ENCODE data around the gene VDAC1. TPM values are rescaled to one million over a fixed set of nuclear protein-coding genes. Genes with fewer than 3 reads are reported as not detected.

VDAC1 gene
- total RNA-seq, 1 donor from 2014 or later = 132 TPM

DNA sequence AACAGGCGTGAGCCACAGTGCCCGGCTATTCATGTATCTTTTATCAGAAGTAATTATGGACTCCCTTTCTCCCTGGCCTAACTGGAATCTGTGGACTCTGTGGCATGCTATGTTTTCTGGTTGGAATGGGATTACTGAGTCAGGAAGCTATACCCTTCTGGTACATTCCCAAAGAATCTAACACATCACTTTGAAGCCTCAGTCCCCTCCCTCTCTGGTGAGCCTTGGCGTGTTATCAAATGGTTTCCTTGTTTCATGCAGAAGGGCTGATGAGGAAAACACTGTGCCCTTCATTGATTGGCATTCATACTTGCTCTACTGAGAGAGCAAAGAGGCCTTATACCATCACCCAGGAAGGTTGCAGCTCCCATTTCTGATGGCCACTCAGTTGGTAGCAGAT, 59.2 kb downstream of the VDAC1 start:
- Mint-ChIP-seq H3K4me1 (ENCODE audit: low read depth, unreplicated experiment) (peaks cover 3% of the 10 kb centered on the region), H3K9me3 (ENCODE audit: unreplicated experiment) (peaks cover 1% of the 10 kb centered on the region), H3K27ac (ENCODE audit: unreplicated experiment) (no peak overlapping the region), H3K36me3 (ENCODE audit: unreplicated experiment) (no peaks in the 10 kb centered on the region), H3K4me3 (ENCODE audit: unreplicated experiment) (no peak overlapping the region), H3K27me3 (ENCODE audit: unreplicated experiment) (peaks cover 2% of the 10 kb centered on the region)
- DNase-seq = no peak
- TF ChIP-seq, protein P1, sequence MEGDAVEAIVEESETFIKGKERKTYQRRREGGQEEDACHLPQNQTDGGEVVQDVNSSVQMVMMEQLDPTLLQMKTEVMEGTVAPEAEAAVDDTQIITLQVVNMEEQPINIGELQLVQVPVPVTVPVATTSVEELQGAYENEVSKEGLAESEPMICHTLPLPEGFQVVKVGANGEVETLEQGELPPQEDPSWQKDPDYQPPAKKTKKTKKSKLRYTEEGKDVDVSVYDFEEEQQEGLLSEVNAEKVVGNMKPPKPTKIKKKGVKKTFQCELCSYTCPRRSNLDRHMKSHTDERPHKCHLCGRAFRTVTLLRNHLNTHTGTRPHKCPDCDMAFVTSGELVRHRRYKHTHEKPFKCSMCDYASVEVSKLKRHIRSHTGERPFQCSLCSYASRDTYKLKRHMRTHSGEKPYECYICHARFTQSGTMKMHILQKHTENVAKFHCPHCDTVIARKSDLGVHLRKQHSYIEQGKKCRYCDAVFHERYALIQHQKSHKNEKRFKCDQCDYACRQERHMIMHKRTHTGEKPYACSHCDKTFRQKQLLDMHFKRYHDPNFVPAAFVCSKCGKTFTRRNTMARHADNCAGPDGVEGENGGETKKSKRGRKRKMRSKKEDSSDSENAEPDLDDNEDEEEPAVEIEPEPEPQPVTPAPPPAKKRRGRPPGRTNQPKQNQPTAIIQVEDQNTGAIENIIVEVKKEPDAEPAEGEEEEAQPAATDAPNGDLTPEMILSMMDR (IDR thresholded peaks at IDR 0.05; ENCODE audit: partially characterized antibody, unreplicated experiment) = no peak

DNA sequence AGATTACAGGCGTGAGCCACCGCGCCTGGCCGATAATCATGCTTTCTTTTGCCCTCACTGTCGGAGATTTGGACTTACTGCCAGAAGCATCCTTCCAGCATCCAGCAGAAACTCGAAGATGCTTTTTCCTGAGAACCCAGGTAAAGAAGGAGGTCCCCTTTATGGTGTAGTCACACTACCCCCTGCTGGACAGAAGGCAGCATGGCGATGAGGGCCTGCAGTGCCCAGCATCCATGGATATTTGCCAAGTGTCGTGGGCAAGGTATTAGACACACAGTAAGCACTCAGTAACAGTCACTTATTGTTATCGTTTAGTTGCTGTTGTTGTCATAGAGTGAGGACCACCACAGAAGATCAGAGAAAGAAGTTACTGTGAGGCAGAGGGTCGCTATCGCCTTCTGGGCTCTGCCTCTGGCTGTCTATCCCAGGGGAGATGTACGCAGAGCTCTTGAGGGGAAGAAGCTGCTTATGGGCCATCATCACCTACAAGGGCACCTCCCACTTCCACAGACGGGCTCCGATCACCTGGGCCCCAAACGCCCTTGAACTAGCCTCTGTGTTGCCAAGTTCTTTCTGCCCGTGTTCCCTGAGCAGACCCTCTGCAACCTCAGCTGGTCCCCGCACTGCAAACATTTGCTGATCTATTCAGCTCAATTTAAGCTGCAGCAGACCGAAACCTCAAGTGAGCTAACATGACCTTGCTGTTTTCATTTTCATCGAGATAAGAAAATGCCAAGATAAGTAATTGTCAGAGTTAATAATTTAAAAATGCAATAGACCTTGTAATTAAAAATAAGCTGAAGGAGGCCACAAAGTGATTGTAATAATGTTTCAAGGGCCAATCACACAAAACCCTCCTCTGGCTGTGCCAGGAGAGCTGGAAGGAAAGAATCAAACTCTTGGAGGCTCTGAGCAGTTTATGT, 60.3 kb downstream of the VDAC1 start:
- no peak overlapping the region for H3K27ac Mint-ChIP-seq (ENCODE audit: unreplicated experiment)
- TF ChIP-seq, protein P1 (IDR thresholded peaks at IDR 0.05; ENCODE audit: partially characterized antibody, unreplicated experiment) = peak; percentile 93
- peaks cover 1% of the 10 kb centered on the region for H3K9me3 Mint-ChIP-seq (ENCODE audit: unreplicated experiment)
- H3K4me1 Mint-ChIP-seq (ENCODE audit: low read depth, unreplicated experiment) = peaks cover 3% of the 10 kb centered on the region
- no peak overlapping the region for H3K4me3 Mint-ChIP-seq (ENCODE audit: unreplicated experiment)
- H3K36me3 Mint-ChIP-seq (ENCODE audit: unreplicated experiment) = no peaks in the 10 kb centered on the region
- DNase-seq = peak; percentile 79
- H3K27me3 Mint-ChIP-seq (ENCODE audit: unreplicated experiment) = peaks cover 3% of the 10 kb centered on the region

DNA sequence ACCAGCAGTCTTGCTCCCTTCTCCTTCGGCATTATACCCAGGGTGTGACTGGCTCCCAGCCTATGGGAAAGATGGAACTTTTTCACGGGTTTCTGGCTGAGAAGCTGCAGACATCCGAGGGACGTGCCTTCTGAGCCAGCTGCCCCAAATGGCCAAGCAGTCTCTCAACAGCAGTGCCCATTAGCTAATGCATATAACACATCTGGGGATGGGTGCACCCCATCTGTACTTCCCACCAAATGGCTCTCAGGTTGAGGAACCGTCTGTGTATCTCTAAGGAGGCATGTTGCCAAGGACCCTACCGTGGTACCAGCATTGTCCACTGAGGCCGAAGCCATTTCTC, 61.3 kb downstream of the VDAC1 start:
- H3K27ac Mint-ChIP-seq (ENCODE audit: unreplicated experiment) = no peak overlapping the region
- no peaks in the 10 kb centered on the region for H3K36me3 Mint-ChIP-seq (ENCODE audit: unreplicated experiment)
- peaks cover 1% of the 10 kb centered on the region for H3K9me3 Mint-ChIP-seq (ENCODE audit: unreplicated experiment)
- TF ChIP-seq, protein P1 (IDR thresholded peaks at IDR 0.05; ENCODE audit: partially characterized antibody, unreplicated experiment) = no peak
- H3K4me1 Mint-ChIP-seq (ENCODE audit: low read depth, unreplicated experiment) = peaks cover 3% of the 10 kb centered on the region
- no peak for DNase-seq
- peaks cover 5% of the 10 kb centered on the region for H3K27me3 Mint-ChIP-seq (ENCODE audit: unreplicated experiment)
- H3K4me3 Mint-ChIP-seq (ENCODE audit: unreplicated experiment) = no peak overlapping the region

DNA sequence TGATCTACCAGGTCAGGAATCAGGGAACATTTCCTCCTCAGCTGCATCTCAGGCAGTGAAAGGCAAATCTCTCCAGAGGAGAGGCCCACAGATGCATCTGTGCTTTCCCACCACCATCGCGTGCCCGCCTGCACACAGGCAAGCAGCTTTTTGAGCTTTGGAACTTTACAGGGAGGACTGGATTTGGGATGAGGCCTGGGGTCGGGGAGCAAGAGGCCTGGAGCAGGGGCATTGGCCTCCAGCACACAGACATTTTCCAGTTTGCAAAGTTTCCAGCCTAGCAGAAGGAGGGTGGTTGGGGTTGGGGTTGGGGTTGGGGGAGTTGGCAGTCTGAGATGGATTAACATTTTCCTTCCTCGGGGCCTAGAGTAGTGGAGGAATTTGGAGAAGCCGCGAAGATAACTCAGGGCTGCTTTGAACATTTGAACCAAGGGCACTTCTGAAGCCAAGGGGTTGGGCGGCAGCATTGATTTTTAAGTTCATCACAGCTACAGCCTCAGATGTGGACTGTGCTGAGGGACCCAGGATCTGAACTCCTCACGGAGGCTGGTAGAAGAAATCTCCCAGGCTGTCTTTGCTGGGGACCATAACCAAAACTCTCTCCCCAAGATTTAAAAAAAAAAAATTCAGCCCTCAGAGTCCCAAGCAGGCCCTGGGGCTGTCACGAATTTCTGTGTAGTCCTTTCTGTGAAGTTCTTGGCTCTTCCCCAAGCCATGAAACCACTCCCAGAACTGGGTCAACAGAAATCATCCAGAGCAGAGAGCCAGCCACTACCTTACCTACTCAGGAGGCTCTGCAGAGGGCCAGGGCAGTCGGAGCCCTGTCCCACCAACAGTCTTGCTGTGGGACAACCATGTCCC, 61.9 kb downstream of the VDAC1 start:
- Mint-ChIP-seq H3K4me1 (ENCODE audit: low read depth, unreplicated experiment) (peaks cover 3% of the 10 kb centered on the region), H3K9me3 (ENCODE audit: unreplicated experiment) (no peaks in the 10 kb centered on the region), H3K36me3 (ENCODE audit: unreplicated experiment) (no peaks in the 10 kb centered on the region), H3K4me3 (ENCODE audit: unreplicated experiment) (no peak overlapping the region), H3K27ac (ENCODE audit: unreplicated experiment) (no peak overlapping the region), H3K27me3 (ENCODE audit: unreplicated experiment) (peaks cover 5% of the 10 kb centered on the region)
- TF ChIP-seq, protein P1 (IDR thresholded peaks at IDR 0.05; ENCODE audit: partially characterized antibody, unreplicated experiment) = no peak
- DNase-seq = no peak
